AG04450 (cell line): Measurements from ENCODE around the gene CGA. TPM values are rescaled to one million over a fixed set of nuclear protein-coding genes. Genes with fewer than 3 reads are reported as not detected.

ENCODE experiments used
- CTCF ChIA-PET: fragments of 300-600, 350-600 bp; formaldehyde crosslinking; extraction: SDS; loops from one replicate; lab custom pipeline; 2022; ENCODE audit warnings: antibody characterized with exemption, inconsistent platforms; lab: Charles Lee
- POLR2A ChIA-PET: fragments of 350-600 bp; formaldehyde crosslinking; extraction: SDS; loops from one replicate; lab custom pipeline; 2021; ENCODE audit warnings: antibody characterized with exemption, inconsistent platforms; lab: Yijun Ruan, JAX
- DNase-seq: peaks from one replicate; pipeline ENCODE4 v3.0.0-alpha.2; 2011; ENCODE audit warnings: low read depth, low spot score
- H3K27ac ChIP-seq: one replicate; pipeline ENCODE4 v1.5.1; 2012; ENCODE audit warnings: low read depth, low read length, control low read depth
- H3K27me3 ChIP-seq: one replicate; pipeline ENCODE4 v1.6.0; 2012; ENCODE audit warnings: low read length; ENCODE audit not compliant: control insufficient read depth, insufficient read depth
- H3K4me3 ChIP-seq: 2 replicates; pipeline ENCODE4 v1.5.1; 2011; ENCODE audit warnings: mild to moderate bottlenecking, low read depth, low read length, control low read depth
- H3K9me3 ChIP-seq: 2 replicates; pipeline ENCODE4 v1.5.1; 2012; ENCODE audit warnings: low read length; ENCODE audit not compliant: control insufficient read depth, insufficient read depth
- polyA plus RNA-seq: library from polyadenylated mRNA; depleted of rRNA; stranded (reverse); fragments of >200 nt; gene quantifications from 2 replicates; pipeline ENCODE4 v1.2.3, GENCODE V29; 2011; rRNA removed
- TF ChIP-seq, protein P1 (sequence below): IDR thresholded peaks from 2 replicates; pipeline ENCODE4 v1.5.1; 2011; ENCODE audit warnings: low read depth, low read length, control low read depth, inconsistent platforms

The CGA gene
- polyA plus RNA-seq, 1 experiment = 0.26 TPM

DNA sequence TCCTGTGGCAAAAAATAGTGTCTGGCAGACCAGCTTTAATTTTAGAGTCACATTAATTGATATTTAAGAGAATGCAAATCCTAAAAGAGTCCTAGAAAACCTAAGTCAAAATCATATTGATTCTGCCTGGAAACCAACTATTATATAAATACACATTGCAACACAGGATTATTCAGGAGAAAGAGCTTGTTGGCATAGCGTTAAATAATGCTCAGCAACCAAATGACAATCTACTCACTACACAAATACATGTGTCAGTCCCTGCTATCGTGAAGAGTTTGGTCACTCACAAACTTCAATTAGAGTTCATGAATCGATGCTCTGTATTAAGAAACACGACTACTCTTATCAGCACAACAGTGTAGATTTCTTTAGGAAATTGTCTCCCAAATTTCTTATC is 54.2 kb downstream of the CGA start:
- CTCF ChIA-PET = no interaction called here
- no peaks in the 10 kb centered on the region for H3K27me3 ChIP-seq
- H3K27ac ChIP-seq = no peak overlapping the region
- TF ChIP-seq, protein P1, sequence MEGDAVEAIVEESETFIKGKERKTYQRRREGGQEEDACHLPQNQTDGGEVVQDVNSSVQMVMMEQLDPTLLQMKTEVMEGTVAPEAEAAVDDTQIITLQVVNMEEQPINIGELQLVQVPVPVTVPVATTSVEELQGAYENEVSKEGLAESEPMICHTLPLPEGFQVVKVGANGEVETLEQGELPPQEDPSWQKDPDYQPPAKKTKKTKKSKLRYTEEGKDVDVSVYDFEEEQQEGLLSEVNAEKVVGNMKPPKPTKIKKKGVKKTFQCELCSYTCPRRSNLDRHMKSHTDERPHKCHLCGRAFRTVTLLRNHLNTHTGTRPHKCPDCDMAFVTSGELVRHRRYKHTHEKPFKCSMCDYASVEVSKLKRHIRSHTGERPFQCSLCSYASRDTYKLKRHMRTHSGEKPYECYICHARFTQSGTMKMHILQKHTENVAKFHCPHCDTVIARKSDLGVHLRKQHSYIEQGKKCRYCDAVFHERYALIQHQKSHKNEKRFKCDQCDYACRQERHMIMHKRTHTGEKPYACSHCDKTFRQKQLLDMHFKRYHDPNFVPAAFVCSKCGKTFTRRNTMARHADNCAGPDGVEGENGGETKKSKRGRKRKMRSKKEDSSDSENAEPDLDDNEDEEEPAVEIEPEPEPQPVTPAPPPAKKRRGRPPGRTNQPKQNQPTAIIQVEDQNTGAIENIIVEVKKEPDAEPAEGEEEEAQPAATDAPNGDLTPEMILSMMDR = no peak
- no peaks in the 10 kb centered on the region for H3K9me3 ChIP-seq
- no peak for DNase-seq
- no peak overlapping the region for H3K4me3 ChIP-seq
- POLR2A ChIA-PET = no interaction called here

Other genes starting within 250 kb of the CGA start
- not detected in 2 replicates for gene HTR1E, start 157.6 kb downstream of the CGA start, polyA plus RNA-seq
- 9.5 and 18.0 TPM in 2 replicates for gene ZNF292, start 60.5 kb upstream of the CGA start, polyA plus RNA-seq
- gene SMIM8, start 227.5 kb upstream of the CGA start, polyA plus RNA-seq = 6.4 and 9.1 TPM in 2 replicates
- gene GJB7, start 234.2 kb upstream of the CGA start, polyA plus RNA-seq = not detected in 2 replicates
- gene C6orf163, start 249.7 kb upstream of the CGA start, polyA plus RNA-seq = 0.57 and 0.81 TPM in 2 replicates